Stimulated activated naive CD8-positive, alpha-beta T cell treated with anti-CD3 and anti-CD28 coated beads, Interleukin-15, Interleukin-2, amounts not matched to agents 100 U/mL and 50 U/mL, for 24 hours (primary cell): Measurements from ENCODE around the gene NPR3.

Experiments used
- ATAC-seq: fragments of 150-1000 bp; cut with Tn5 transposase; one replicate; pipeline ENCODE4 v1.10.0; 2021
- DNase-seq: peaks from one replicate; pipeline ENCODE4 v3.0.0; 2021

NPR3 gene

GRCh38 chr5:32712481-32713360 lies 1.6 kb downstream of the NPR3 start:
- ATAC-seq (no peak), DNase-seq (peak; percentile 17)

GRCh38 chr5:32713361-32713769 lies 2.2 kb downstream of the NPR3 start:
- DNase-seq (no peak), ATAC-seq (no peak)

GRCh38 chr5:32713770-32714381 lies 2.8 kb downstream of the NPR3 start:
- DNase-seq (no peak), ATAC-seq (no peak)

- no peak for DNase-seq
- ATAC-seq, result no peak
Measured at GRCh38 chr5:32714836-32715235, 3.7 kb downstream of the NPR3 start.

- DNase-seq (no peak), ATAC-seq (no peak)
Measured at GRCh38 chr5:32720300-32720699, 9.2 kb downstream of the NPR3 start.

GRCh38 chr5:32721626-32722025 lies 10.5 kb downstream of the NPR3 start:
- ATAC-seq, result no peak
- no peak for DNase-seq

GRCh38 chr5:32722957-32723356 lies 11.8 kb downstream of the NPR3 start:
- no peak for ATAC-seq
- DNase-seq, result no peak

GRCh38 chr5:32724526-32724925 lies 13.4 kb downstream of the NPR3 start:
- ATAC-seq (no peak), DNase-seq (no peak)

GRCh38 chr5:32726086-32726557 lies 15.0 kb downstream of the NPR3 start:
- no peak for DNase-seq

GRCh38 chr5:32729651-32730050 lies 18.5 kb downstream of the NPR3 start:
- DNase-seq, result no peak

More at GRCh38 chr5:32726086-32726557, 15.0 kb downstream of the NPR3 start:
- no peak for ATAC-seq

GRCh38 chr5:32733590-32734340 lies 22.6 kb downstream of the NPR3 start:
- no peak for ATAC-seq
- no peak for DNase-seq

More at GRCh38 chr5:32729651-32730050, 18.5 kb downstream of the NPR3 start:
- ATAC-seq, result no peak

- DNase-seq (no peak), ATAC-seq (no peak)
Measured at GRCh38 chr5:32734827-32735378, 23.8 kb downstream of the NPR3 start.

GRCh38 chr5:32735512-32735911 lies 24.4 kb downstream of the NPR3 start:
- no peak for ATAC-seq
- no peak for DNase-seq

GRCh38 chr5:32736842-32737241 lies 25.7 kb downstream of the NPR3 start:
- no peak for DNase-seq
- ATAC-seq, result no peak

GRCh38 chr5:32740651-32741050 lies 29.5 kb downstream of the NPR3 start:
- ATAC-seq (no peak), DNase-seq (no peak)

GRCh38 chr5:32745317-32745716 lies 34.2 kb downstream of the NPR3 start:
- DNase-seq (no peak), ATAC-seq (no peak)

- DNase-seq, result no peak
- no peak for ATAC-seq
Measured at GRCh38 chr5:32752411-32752810, 41.3 kb downstream of the NPR3 start.

- ATAC-seq, result no peak
Measured at GRCh38 chr5:32753051-32753450, 41.9 kb downstream of the NPR3 start.

GRCh38 chr5:32753765-32754164 lies 42.6 kb downstream of the NPR3 start:
- no peak for ATAC-seq
- DNase-seq, result no peak

More at GRCh38 chr5:32753051-32753450, 41.9 kb downstream of the NPR3 start:
- DNase-seq, result no peak

GRCh38 chr5:32754284-32754683 lies 43.2 kb downstream of the NPR3 start:
- no peak for DNase-seq
- no peak for ATAC-seq

GRCh38 chr5:32760091-32760509 lies 49.0 kb downstream of the NPR3 start:
- ATAC-seq, result no peak
- no peak for DNase-seq

- ATAC-seq (no peak), DNase-seq (no peak)
Measured at GRCh38 chr5:32765266-32765665, 54.1 kb downstream of the NPR3 start.
